GM21529 (cell line): Measurements from ENCODE around the gene B3GNT7.
"Not testable (repeated sequence)": the region's sequence is repeated elsewhere in the genome, so short reads cannot be mapped to it uniquely, and the experiment has no call there.

Experiments used
- ATAC-seq: cut with Tn5 transposase; IDR thresholded peaks from one replicate; pipeline ENCODE4 v1.9.1; 2021; ENCODE audit not compliant: unreplicated experiment

Gene B3GNT7

GRCh38 chr2:231395188-231396057 is at the start of gene B3GNT7:
Gene B3GNT7, plus strand, starts transcription at chr2:231395710. Its CDS starts 94 bp downstream, at chr2:231395804.
- peak; percentile 11 for ATAC-seq

- ATAC-seq: no peak
These were observed 48.4 kb upstream of the B3GNT7 start for GRCh38 chr2:231347081-231347480.

GRCh38 chr2:231347638-231348037 is 47.9 kb upstream of the B3GNT7 start:
- no peak for ATAC-seq

GRCh38 chr2:231348173-231348572 is 47.3 kb upstream of the B3GNT7 start:
- ATAC-seq: no peak

GRCh38 chr2:231348704-231349373 is 46.7 kb upstream of the B3GNT7 start:
- ATAC-seq: no peak

- ATAC-seq: not testable (repeated sequence)
These were observed 46.2 kb upstream of the B3GNT7 start for GRCh38 chr2:231349374-231349735.

- no peak for ATAC-seq
These were observed 43.9 kb upstream of the B3GNT7 start for GRCh38 chr2:231351648-231352047.

- ATAC-seq: no peak
These were observed 42.0 kb upstream of the B3GNT7 start for GRCh38 chr2:231353469-231353868.

GRCh38 chr2:231355508-231356465 is 39.7 kb upstream of the B3GNT7 start:
- ATAC-seq: no peak

- ATAC-seq: no peak
These were observed 39.1 kb upstream of the B3GNT7 start for GRCh38 chr2:231356466-231356844.

GRCh38 chr2:231357048-231357447 is 38.5 kb upstream of the B3GNT7 start:
- ATAC-seq: no peak

- no peak for ATAC-seq
These were observed 37.6 kb upstream of the B3GNT7 start for GRCh38 chr2:231357931-231358330.

- no peak for ATAC-seq
These were observed 36.1 kb upstream of the B3GNT7 start for GRCh38 chr2:231359441-231359840.

GRCh38 chr2:231359948-231360347 is 35.6 kb upstream of the B3GNT7 start:
- ATAC-seq: no peak

GRCh38 chr2:231360401-231360800 is 35.1 kb upstream of the B3GNT7 start:
- no peak for ATAC-seq

- no peak for ATAC-seq
These were observed 34.6 kb upstream of the B3GNT7 start for GRCh38 chr2:231360881-231361371.

GRCh38 chr2:231361701-231362554 is 33.6 kb upstream of the B3GNT7 start:
- ATAC-seq: peak; percentile 96

- no peak for ATAC-seq
These were observed 32.8 kb upstream of the B3GNT7 start for GRCh38 chr2:231362555-231363184.

GRCh38 chr2:231364061-231364460 is 31.4 kb upstream of the B3GNT7 start:
- ATAC-seq: no peak
